OCI-LY7 (cell line): ENCODE data around the gene ATP11A. TPM values are rescaled to one million over a fixed set of nuclear protein-coding genes. Genes with fewer than 3 reads are reported as not detected.

Experiments
- BruUV-seq: library from RNA; stranded (reverse); fragments of 400-500 nt; replicated peaks from 2 replicates; lab custom pipeline; 2021; lab: Mats Ljungman, UMichigan
- CTCF ChIA-PET: fragments of 300-600 bp; sonication (Branson Sonifier 250); formaldehyde crosslinking; loops from one replicate; lab custom pipeline; 2022; ENCODE audit warnings: antibody characterized with exemption; ENCODE audit not compliant: unreplicated experiment; lab: Charles Lee
- POLR2A ChIA-PET: fragments of 300-600 bp; sonication (Branson Sonifier 250); formaldehyde crosslinking; loops from one replicate; lab custom pipeline; 2022; ENCODE audit warnings: antibody characterized with exemption; lab: Charles Lee
- DNase-seq: peaks from one replicate; pipeline ENCODE4 v3.0.0-alpha.2; 2015; ENCODE audit warnings: low spot score
- H2AFZ ChIP-seq: fragments of 200-600 bp; sonication (generic), shearing (Covaris generic); 2 replicates; pipeline ENCODE4 v1.6.1; 2014; ENCODE audit warnings: mild to moderate bottlenecking, antibody characterized with exemption, low read length, moderate library complexity
- H3K27ac ChIP-seq: fragments of 200-600 bp; sonication (generic); 2 replicates; pipeline ENCODE4 v1.5.1; 2014; ENCODE audit warnings: mixed run types, low read depth, mild to moderate bottlenecking, moderate library complexity, low read length, inconsistent platforms; ENCODE audit not compliant: poor library complexity, severe bottlenecking
- H3K36me3 ChIP-seq: fragments of 200-600 bp; sonication (generic); 2 replicates; pipeline ENCODE4 v1.6.1; 2014; ENCODE audit warnings: mild to moderate bottlenecking, antibody characterized with exemption, low read length, moderate library complexity, mixed read lengths; ENCODE audit not compliant: insufficient read depth
- H3K4me1 ChIP-seq: fragments of 200-600 bp; sonication (generic); 2 replicates; pipeline ENCODE4 v1.5.1; 2014; ENCODE audit warnings: mild to moderate bottlenecking, low read length; ENCODE audit not compliant: insufficient read depth, poor library complexity, severe bottlenecking
- H3K4me2 ChIP-seq: fragments of 200-600 bp; sonication (generic); 2 replicates; pipeline ENCODE4 v1.6.1; 2014; ENCODE audit warnings: mild to moderate bottlenecking, low read length
- H3K4me3 ChIP-seq: fragments of 200-600 bp; sonication (generic); 2 replicates; pipeline ENCODE4 v1.5.1; 2014; ENCODE audit warnings: mild to moderate bottlenecking, low read depth, low read length; ENCODE audit not compliant: poor library complexity, severe bottlenecking
- H3K79me2 ChIP-seq: fragments of 200-600 bp; sonication (generic); 2 replicates; pipeline ENCODE4 v1.6.1; 2016; ENCODE audit warnings: low read depth, mild to moderate bottlenecking, low read length, moderate library complexity, mixed read lengths; ENCODE audit not compliant: insufficient read depth
- H3K9me2 ChIP-seq: fragments of 200-600 bp; sonication (generic); 2 replicates; pipeline ENCODE4 v1.6.1; 2016; ENCODE audit warnings: mild to moderate bottlenecking, low read length, mixed read lengths; ENCODE audit not compliant: insufficient read depth
- H3K9me3 ChIP-seq: fragments of 200-600 bp; sonication (generic); 2 replicates; pipeline ENCODE4 v1.6.1; 2014; ENCODE audit warnings: mild to moderate bottlenecking, mixed run types, low read length, mixed read lengths
- H4K20me1 ChIP-seq: fragments of 200-600 bp; sonication (generic); 2 replicates; pipeline ENCODE4 v1.6.1; 2014; ENCODE audit warnings: mild to moderate bottlenecking, antibody characterized with exemption, low read length, moderate library complexity, mixed read lengths; ENCODE audit not compliant: insufficient read depth
- CTCF ChIP-seq: fragments of 200-600 bp; sonication (generic); conservative IDR thresholded peaks from 2 replicates; pipeline ENCODE4 v1.5.1; 2014; ENCODE audit warnings: mild to moderate bottlenecking, antibody characterized with exemption, low read length, moderate library complexity, mixed read lengths
- EZH2phosphoT487 ChIP-seq: fragments of 200-600 bp; sonication (generic); IDR thresholded peaks from 2 replicates; pipeline ENCODE4 v1.6.1; 2018; ENCODE audit warnings: low read depth, borderline replicate concordance, mild to moderate bottlenecking, mixed run types, antibody characterized with exemption, low read length, moderate library complexity, mixed read lengths
- intact Hi-C: fragments of 100-400 bp; cut with micrococcal nuclease; formaldehyde crosslinking; loops from one replicate; pipeline ENCODE4 v1.10.0; 2022; ENCODE audit not compliant: unreplicated experiment
- total RNA-seq, 2 experiments: library from RNA; depleted of rRNA in 1 of 2; stranded (reverse); fragments of >200 nt in 1 of 2; shearing (Covaris generic) in 1 of 2; gene quantifications; 2 replicates each; pipeline ENCODE4 v1.2.3, GENCODE V29; 2014 to 2022

Gene ATP11A
- total RNA-seq, 2 experiments from 2014 or later, result 8.8 to 23.1 TPM

- H3K9me3 ChIP-seq, result no peaks in the 10 kb centered on the region
- H3K79me2 ChIP-seq, result no peaks in the 10 kb centered on the region
- POLR2A ChIA-PET, result no interaction called here
- H3K9me2 ChIP-seq, result no peaks in the 10 kb centered on the region
- H4K20me1 ChIP-seq, result no peaks in the 10 kb centered on the region
- BruUV-seq, result no TSS peak
- DNase-seq, result no peak
- H3K4me3 ChIP-seq, result no peak overlapping the region
- no peaks in the 10 kb centered on the region for H3K36me3 ChIP-seq
- no peak overlapping the region for H3K27ac ChIP-seq
- no peak overlapping the region for H3K4me2 ChIP-seq
- TF ChIP-seq EZH2phosphoT487 (no peak), CTCF (no peak)
- intact Hi-C loops, result no loop called here
- CTCF ChIA-PET, result no interaction called here
- no peak overlapping the region for H2AFZ ChIP-seq
- H3K4me1 ChIP-seq, result peaks cover 6% of the 10 kb centered on the region
These were observed 147.1 kb downstream of the ATP11A start for GRCh38 chr13:112836940-112837339.

GRCh38 chr13:112837371-112838037 lies 147.7 kb downstream of the ATP11A start:
- no TSS peak for BruUV-seq
- H3K36me3 ChIP-seq, result no peaks in the 10 kb centered on the region
- DNase-seq, result no peak
- ChIA-PET POLR2A (no interaction called here), CTCF (no interaction called here)
- no peak overlapping the region for H2AFZ ChIP-seq
- no peaks in the 10 kb centered on the region for H3K9me3 ChIP-seq
- H3K4me1 ChIP-seq, result peaks cover 6% of the 10 kb centered on the region
- TF ChIP-seq EZH2phosphoT487, result no peak
- TF ChIP-seq CTCF, result no peak
- H3K79me2 ChIP-seq, result no peaks in the 10 kb centered on the region
- no peaks in the 10 kb centered on the region for H4K20me1 ChIP-seq
- no peak overlapping the region for H3K4me3 ChIP-seq
- H3K27ac ChIP-seq, result no peak overlapping the region
- no peak overlapping the region for H3K4me2 ChIP-seq
- intact Hi-C loops, result no loop called here
- no peaks in the 10 kb centered on the region for H3K9me2 ChIP-seq

GRCh38 chr13:112838038-112838841 lies 148.4 kb downstream of the ATP11A start:
- no peaks in the 10 kb centered on the region for H3K9me3 ChIP-seq
- intact Hi-C loops, result no loop called here
- H3K4me1 ChIP-seq, result peaks cover 6% of the 10 kb centered on the region
- no peak overlapping the region for H3K4me3 ChIP-seq
- no peaks in the 10 kb centered on the region for H3K36me3 ChIP-seq
- no peaks in the 10 kb centered on the region for H3K9me2 ChIP-seq
- H3K4me2 ChIP-seq, result no peak overlapping the region
- no peaks in the 10 kb centered on the region for H3K79me2 ChIP-seq
- POLR2A ChIA-PET, result no interaction called here
- no peak for DNase-seq
- no TSS peak for BruUV-seq
- CTCF ChIA-PET, result no interaction called here
- H2AFZ ChIP-seq, result no peak overlapping the region
- TF ChIP-seq EZH2phosphoT487 (no peak), CTCF (no peak)
- no peaks in the 10 kb centered on the region for H4K20me1 ChIP-seq
- H3K27ac ChIP-seq, result no peak overlapping the region
